ENCODE results near the gene SAAL1. TPM values are rescaled to one million over a fixed set of nuclear protein-coding genes. Genes with fewer than 3 reads are reported as not detected.
A peak's percentile ranks its signal among the peaks of the same experiment; 100 is the strongest.

Gene SAAL1
- 51.7 and 66.2 TPM in 2 replicates for polyA plus RNA-seq
- 41.6 and 41.9 TPM in 2 replicates for polyA minus RNA-seq

DNA sequence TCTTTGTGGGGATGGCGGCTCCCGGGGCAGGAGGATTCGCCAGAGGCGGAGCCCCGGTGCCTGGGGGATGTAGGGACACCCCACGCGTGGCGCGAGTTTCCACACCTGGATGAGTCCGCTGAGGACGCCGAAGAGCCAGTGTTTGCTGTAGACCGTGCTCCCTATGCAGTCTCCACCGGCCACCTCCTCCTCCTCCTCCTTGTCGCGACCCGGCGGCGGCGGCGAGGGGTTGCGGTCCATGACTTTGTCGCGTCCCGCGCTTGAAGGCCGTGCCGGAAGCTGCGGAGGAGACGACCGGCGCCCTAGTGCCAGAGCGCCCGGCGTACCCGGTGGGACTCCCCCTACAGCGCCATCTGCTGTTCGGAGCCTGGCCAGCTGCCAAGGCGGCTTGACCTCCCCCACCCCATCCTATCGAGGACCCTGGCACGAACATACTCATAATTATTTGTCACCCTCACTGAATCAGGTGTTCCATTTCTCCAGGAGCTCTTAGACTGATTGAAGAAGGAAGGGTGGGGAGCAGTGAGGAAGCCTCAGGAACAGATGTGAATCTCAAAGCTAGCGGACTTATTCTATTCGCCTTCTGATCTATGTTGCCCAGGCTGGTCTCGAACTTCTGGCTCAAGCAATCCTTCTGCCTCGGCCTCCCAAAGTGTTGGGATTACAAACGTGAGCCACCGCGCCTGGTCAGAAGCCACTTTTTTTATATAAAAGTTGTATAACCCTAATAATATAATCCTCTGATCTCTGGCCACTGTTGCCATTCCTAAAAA, at the start of gene SAAL1:
Gene SAAL1, minus strand, starts transcription at position 281 of the 773 bp plus-strand sequence. Its CDS starts 41 bp downstream, at position 240.
- Histone ChIP-seq H3K27ac (ENCODE audit: low read length) (peak within 1 kb of the TSS; percentile 66), H4K20me1 (ENCODE audit: insufficient read depth) (no peaks in the 10 kb centered on the region), H3K79me2 (replicated peaks; ENCODE audit: insufficient read depth, low read length) (peaks cover 21% of the 10 kb centered on the region), H3K4me3 (ENCODE audit: low read length) (peak within 1 kb of the TSS; percentile 91), H3K27me3 (ENCODE audit: insufficient read depth, low read depth, low read length) (no peaks in the 10 kb centered on the region), H3K9ac (ENCODE audit: low read length) (peak within 1 kb of the TSS; percentile 86), H3F3A (ENCODE audit: insufficient read depth, low read length, poor library complexity, severe bottlenecking) (no peaks in the 10 kb centered on the region), H2AFZ (ENCODE audit: low read depth, low read length) (peak within 1 kb of the TSS; percentile 88), H3K4me2 (ENCODE audit: low read length) (peak within 1 kb of the TSS; percentile 22), H3K36me3 (ENCODE audit: insufficient read depth, low read length) (peaks cover 8% of the 10 kb centered on the region), H3K9me3 (ENCODE audit: low read length) (no peaks in the 10 kb centered on the region), H3K9me2 (ENCODE audit: insufficient read depth, low read length) (no peaks in the 10 kb centered on the region)
- peak; percentile 62 for TF ChIP-seq TAF1 (IDR thresholded peaks at IDR 0.05; ENCODE audit: low read depth)
- peak; percentile 56 for TF ChIP-seq RAD21 (conservative IDR thresholded peaks at IDR 0.05)
- TF ChIP-seq SMC3 (conservative IDR thresholded peaks at IDR 0.05; ENCODE audit: poor library complexity), result peak; percentile 73
- TF ChIP-seq, protein P1, sequence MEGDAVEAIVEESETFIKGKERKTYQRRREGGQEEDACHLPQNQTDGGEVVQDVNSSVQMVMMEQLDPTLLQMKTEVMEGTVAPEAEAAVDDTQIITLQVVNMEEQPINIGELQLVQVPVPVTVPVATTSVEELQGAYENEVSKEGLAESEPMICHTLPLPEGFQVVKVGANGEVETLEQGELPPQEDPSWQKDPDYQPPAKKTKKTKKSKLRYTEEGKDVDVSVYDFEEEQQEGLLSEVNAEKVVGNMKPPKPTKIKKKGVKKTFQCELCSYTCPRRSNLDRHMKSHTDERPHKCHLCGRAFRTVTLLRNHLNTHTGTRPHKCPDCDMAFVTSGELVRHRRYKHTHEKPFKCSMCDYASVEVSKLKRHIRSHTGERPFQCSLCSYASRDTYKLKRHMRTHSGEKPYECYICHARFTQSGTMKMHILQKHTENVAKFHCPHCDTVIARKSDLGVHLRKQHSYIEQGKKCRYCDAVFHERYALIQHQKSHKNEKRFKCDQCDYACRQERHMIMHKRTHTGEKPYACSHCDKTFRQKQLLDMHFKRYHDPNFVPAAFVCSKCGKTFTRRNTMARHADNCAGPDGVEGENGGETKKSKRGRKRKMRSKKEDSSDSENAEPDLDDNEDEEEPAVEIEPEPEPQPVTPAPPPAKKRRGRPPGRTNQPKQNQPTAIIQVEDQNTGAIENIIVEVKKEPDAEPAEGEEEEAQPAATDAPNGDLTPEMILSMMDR (IDR thresholded peaks at IDR 0.05; ENCODE audit: poor library complexity, severe bottlenecking), result peak; percentile 97
- TF ChIP-seq POLR2AphosphoS5 (IDR thresholded peaks at IDR 0.05), result peak; percentile 96
- TF ChIP-seq MXI1 (conservative IDR thresholded peaks at IDR 0.05; ENCODE audit: poor library complexity, severe bottlenecking), result peak; percentile 93
- TF ChIP-seq, protein P2, sequence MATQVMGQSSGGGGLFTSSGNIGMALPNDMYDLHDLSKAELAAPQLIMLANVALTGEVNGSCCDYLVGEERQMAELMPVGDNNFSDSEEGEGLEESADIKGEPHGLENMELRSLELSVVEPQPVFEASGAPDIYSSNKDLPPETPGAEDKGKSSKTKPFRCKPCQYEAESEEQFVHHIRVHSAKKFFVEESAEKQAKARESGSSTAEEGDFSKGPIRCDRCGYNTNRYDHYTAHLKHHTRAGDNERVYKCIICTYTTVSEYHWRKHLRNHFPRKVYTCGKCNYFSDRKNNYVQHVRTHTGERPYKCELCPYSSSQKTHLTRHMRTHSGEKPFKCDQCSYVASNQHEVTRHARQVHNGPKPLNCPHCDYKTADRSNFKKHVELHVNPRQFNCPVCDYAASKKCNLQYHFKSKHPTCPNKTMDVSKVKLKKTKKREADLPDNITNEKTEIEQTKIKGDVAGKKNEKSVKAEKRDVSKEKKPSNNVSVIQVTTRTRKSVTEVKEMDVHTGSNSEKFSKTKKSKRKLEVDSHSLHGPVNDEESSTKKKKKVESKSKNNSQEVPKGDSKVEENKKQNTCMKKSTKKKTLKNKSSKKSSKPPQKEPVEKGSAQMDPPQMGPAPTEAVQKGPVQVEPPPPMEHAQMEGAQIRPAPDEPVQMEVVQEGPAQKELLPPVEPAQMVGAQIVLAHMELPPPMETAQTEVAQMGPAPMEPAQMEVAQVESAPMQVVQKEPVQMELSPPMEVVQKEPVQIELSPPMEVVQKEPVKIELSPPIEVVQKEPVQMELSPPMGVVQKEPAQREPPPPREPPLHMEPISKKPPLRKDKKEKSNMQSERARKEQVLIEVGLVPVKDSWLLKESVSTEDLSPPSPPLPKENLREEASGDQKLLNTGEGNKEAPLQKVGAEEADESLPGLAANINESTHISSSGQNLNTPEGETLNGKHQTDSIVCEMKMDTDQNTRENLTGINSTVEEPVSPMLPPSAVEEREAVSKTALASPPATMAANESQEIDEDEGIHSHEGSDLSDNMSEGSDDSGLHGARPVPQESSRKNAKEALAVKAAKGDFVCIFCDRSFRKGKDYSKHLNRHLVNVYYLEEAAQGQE (IDR thresholded peaks at IDR 0.05; ENCODE audit: borderline replicate concordance), result peak; percentile 77
- peak; percentile 60 for TF ChIP-seq EP300 (conservative IDR thresholded peaks at IDR 0.05; ENCODE audit: poor library complexity, severe bottlenecking)
- TF ChIP-seq EZH2 (IDR thresholded peaks at IDR 0.05; ENCODE audit: borderline replicate concordance, insufficient read depth, low read length, poor library complexity, severe bottlenecking), result no peak

DNA sequence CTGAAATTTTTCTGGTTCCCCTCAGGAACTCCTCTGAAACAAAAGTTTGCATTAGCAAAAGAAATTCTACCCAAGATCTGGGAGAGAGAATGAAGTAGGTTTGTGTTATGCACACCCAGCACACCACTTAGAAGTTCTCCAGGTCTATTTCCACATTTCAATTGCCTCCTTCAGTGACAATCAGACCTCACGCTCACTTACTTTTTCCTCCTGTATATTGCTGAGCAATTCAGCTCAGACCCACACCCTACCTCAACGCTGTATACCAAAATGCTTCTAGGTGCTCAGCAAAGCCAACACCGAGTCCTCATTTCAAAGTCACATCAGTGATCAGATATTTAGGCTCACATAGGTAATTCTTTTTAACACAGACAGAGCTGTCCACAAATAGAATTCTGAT, 45.7 kb upstream of the SAAL1 start:
- no peaks in the 10 kb centered on the region for H3K79me2 ChIP-seq (replicated peaks; ENCODE audit: insufficient read depth, low read length)
- H3K4me2 ChIP-seq (ENCODE audit: low read length), result no peak overlapping the region
- no peaks in the 10 kb centered on the region for H3K27me3 ChIP-seq (ENCODE audit: insufficient read depth, low read depth, low read length)
- TF ChIP-seq EP300 (conservative IDR thresholded peaks at IDR 0.05; ENCODE audit: poor library complexity, severe bottlenecking), result no peak
- TF ChIP-seq RAD21 (conservative IDR thresholded peaks at IDR 0.05), result no peak
- TF ChIP-seq, protein P1 (IDR thresholded peaks at IDR 0.05; ENCODE audit: poor library complexity, severe bottlenecking), result no peak
- no peak for TF ChIP-seq SMC3 (conservative IDR thresholded peaks at IDR 0.05; ENCODE audit: poor library complexity)
- no peak for TF ChIP-seq TAF1 (IDR thresholded peaks at IDR 0.05; ENCODE audit: low read depth)
- no peak for TF ChIP-seq EZH2 (IDR thresholded peaks at IDR 0.05; ENCODE audit: borderline replicate concordance, insufficient read depth, low read length, poor library complexity, severe bottlenecking)
- TF ChIP-seq, protein P2 (IDR thresholded peaks at IDR 0.05; ENCODE audit: borderline replicate concordance), result no peak
- no peak overlapping the region for H3K27ac ChIP-seq (ENCODE audit: low read length)
- no peaks in the 10 kb centered on the region for H3K36me3 ChIP-seq (ENCODE audit: insufficient read depth, low read length)
- no peaks in the 10 kb centered on the region for H3F3A ChIP-seq (ENCODE audit: insufficient read depth, low read length, poor library complexity, severe bottlenecking)
- no peaks in the 10 kb centered on the region for H3K9me2 ChIP-seq (ENCODE audit: insufficient read depth, low read length)
- no peaks in the 10 kb centered on the region for H4K20me1 ChIP-seq (ENCODE audit: insufficient read depth)
- no peak overlapping the region for H3K4me3 ChIP-seq (ENCODE audit: low read length)
- H3K9ac ChIP-seq (ENCODE audit: low read length), result no peak overlapping the region
- no peaks in the 10 kb centered on the region for H3K9me3 ChIP-seq (ENCODE audit: low read length)
- H2AFZ ChIP-seq (ENCODE audit: low read depth, low read length), result no peak overlapping the region
